Caco-2 (cell line): Measurements from ENCODE around the gene CISTR. TPM values are rescaled to one million over a fixed set of nuclear protein-coding genes. Genes with fewer than 3 reads are reported as not detected.

Experiments
- BruUV-seq: library from RNA; stranded (reverse); fragments of 400-500 nt; replicated peaks from 2 replicates; lab custom pipeline; 2021; lab: Mats Ljungman, UMichigan
- CTCF ChIA-PET: fragments of 300-600 bp; sonication (Branson Sonifier 250); formaldehyde crosslinking; loops from one replicate; lab custom pipeline; 2022; ENCODE audit warnings: antibody characterized with exemption; lab: Charles Lee
- POLR2A ChIA-PET: fragments of 300-600 bp; sonication (Branson Sonifier 250); formaldehyde crosslinking; loops from one replicate; lab custom pipeline; 2022; ENCODE audit warnings: antibody characterized with exemption; lab: Charles Lee
- DNase-seq, 2 experiments: peaks; one replicate each; pipeline versions ENCODE4 v3.0.0 to v3.0.0-alpha.2; 2020 to 2022
- H3K27me3 ChIP-seq: replicated peaks from 2 replicates; pipeline ENCODE4 v1.6.0; 2011; ENCODE audit warnings: low read length; ENCODE audit not compliant: control insufficient read depth, insufficient read depth
- H3K36me3 ChIP-seq: 2 replicates; pipeline ENCODE4 v1.5.1; 2011; ENCODE audit warnings: low read length; ENCODE audit not compliant: control insufficient read depth, insufficient read depth
- H3K4me1 ChIP-seq: fragments of 250-450 bp; sonication (Bioruptor Pico); 2 replicates; pipeline ENCODE4 v1.5.1; 2020; ENCODE audit warnings: mild to moderate bottlenecking
- H3K4me3 ChIP-seq: 2 replicates; pipeline ENCODE4 v1.5.1; 2011; ENCODE audit warnings: low read depth, mild to moderate bottlenecking, control low read depth, low read length
- H3K9me3 ChIP-seq: fragments of 250-450 bp; sonication (Bioruptor Pico); 2 replicates; pipeline ENCODE4 v1.5.1; 2020; ENCODE audit warnings: mild to moderate bottlenecking, moderate library complexity
- H3K27ac Mint-ChIP-seq: one replicate; pipeline ENCODE4 v1.8.0; 2022; ENCODE audit warnings: mixed read lengths; ENCODE audit not compliant: unreplicated experiment
- H3K27me3 Mint-ChIP-seq: one replicate; pipeline ENCODE4 v1.8.0; 2022; ENCODE audit warnings: mixed read lengths; ENCODE audit not compliant: insufficient read depth, unreplicated experiment
- H3K36me3 Mint-ChIP-seq: one replicate; pipeline ENCODE4 v1.8.0; 2022; ENCODE audit warnings: mild to moderate bottlenecking, mixed read lengths; ENCODE audit not compliant: insufficient read depth, unreplicated experiment
- H3K4me1 Mint-ChIP-seq: one replicate; pipeline ENCODE4 v1.8.0; 2022; ENCODE audit warnings: low read depth, mixed read lengths; ENCODE audit not compliant: unreplicated experiment
- H3K4me3 Mint-ChIP-seq: one replicate; pipeline ENCODE4 v1.8.0; 2022; ENCODE audit warnings: mild to moderate bottlenecking, moderate library complexity, mixed read lengths; ENCODE audit not compliant: unreplicated experiment
- H3K9me3 Mint-ChIP-seq: one replicate; pipeline ENCODE4 v1.8.0; 2022; ENCODE audit warnings: mixed read lengths; ENCODE audit not compliant: unreplicated experiment
- CTCF ChIP-seq, 2 experiments: fragments of 200-600 bp in 1 of 2; IDR thresholded peaks; 1 replicate in 1 of 2; 2 replicates in 1 of 2; pipeline versions ENCODE4 v1.5.1 to v1.8.0; 2011 to 2022; ENCODE audit warnings: antibody characterized with exemption in 1 of 2, control low read depth in 1 of 2, inconsistent platforms in 1 of 2, low read depth in 1 of 2, low read length in 1 of 2, mild to moderate bottlenecking in 1 of 2, moderate library complexity in 1 of 2; ENCODE audit not compliant: insufficient read depth in 1 of 2, severe bottlenecking in 1 of 2, unreplicated experiment in 1 of 2
- intact Hi-C: fragments of 100-400 bp; cut with micrococcal nuclease; formaldehyde crosslinking; loops from one replicate; pipeline ENCODE4 v1.10.0; 2022; ENCODE audit not compliant: unreplicated experiment
- total RNA-seq: library from RNA; stranded (reverse); gene quantifications from 2 replicates; pipeline ENCODE4 v1.2.3, GENCODE V29; 2022

The CISTR gene
- total RNA-seq, 1 experiment from 2014 or later, result not detected

DNA sequence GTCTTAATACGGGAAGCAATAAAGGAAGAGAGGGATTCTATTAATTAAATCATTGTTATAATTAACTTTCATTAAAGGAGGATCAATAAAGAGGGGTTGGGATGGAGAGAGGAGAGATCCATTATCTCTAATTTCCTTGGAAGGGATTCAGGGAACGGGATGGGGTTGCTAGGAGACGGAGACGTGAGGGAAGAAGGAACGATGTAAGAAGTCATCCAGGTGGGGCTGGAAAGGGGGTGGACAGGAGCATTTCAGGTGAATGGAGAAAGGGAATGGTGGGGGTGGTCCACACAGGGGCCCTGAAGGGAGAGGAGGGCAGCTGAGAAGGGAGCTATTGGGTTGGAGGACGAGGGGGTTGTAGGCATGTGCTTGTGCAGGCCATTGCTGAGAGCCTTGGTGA lies 41.7 kb downstream of the CISTR start:
- intact Hi-C loops, result no loop called here

GRCh38 chr12:53709671-53710070 lies 42.1 kb downstream of the CISTR start:
- no peaks in the 10 kb centered on the region; the same call in none of the 2 replicates for H3K27me3 ChIP-seq
- no peak overlapping the region for H3K27ac Mint-ChIP-seq
- ChIA-PET CTCF (interaction anchor here (0.9 kb wide), 1 partner anchor 48 kb away, joined by 4 read pairs; no protein-coding TSS in a partner anchor), POLR2A (no interaction called here)
- no peak overlapping the region for H3K4me3 Mint-ChIP-seq
- H3K36me3 Mint-ChIP-seq, result no peaks in the 10 kb centered on the region
- H3K4me1 ChIP-seq, result no peaks in the 10 kb centered on the region
- BruUV-seq, result no TSS peak
- H3K36me3 ChIP-seq, result no peaks in the 10 kb centered on the region
- no peaks in the 10 kb centered on the region for H3K4me1 Mint-ChIP-seq
- peaks cover 22% of the 10 kb centered on the region for H3K27me3 Mint-ChIP-seq
- H3K9me3 ChIP-seq, result no peaks in the 10 kb centered on the region
- no peak overlapping the region for H3K4me3 ChIP-seq
- intact Hi-C loops, result no loop called here
- TF ChIP-seq CTCF (IDR thresholded peaks at IDR 0.05; ENCODE audit: insufficient read depth in 1 of 2, low read depth in 1 of 2, low read length in 1 of 2, severe bottlenecking in 1 of 2, unreplicated experiment in 1 of 2), result no peak
- DNase-seq, result no peak
- H3K9me3 Mint-ChIP-seq, result no peaks in the 10 kb centered on the region

More for the DNA sequence above, 41.7 kb downstream of the CISTR start:
- Mint-ChIP-seq H3K4me1 (no peaks in the 10 kb centered on the region), H3K27me3 (peaks cover 22% of the 10 kb centered on the region), H3K9me3 (no peaks in the 10 kb centered on the region), H3K36me3 (no peaks in the 10 kb centered on the region), H3K4me3 (no peak overlapping the region), H3K27ac (no peak overlapping the region)
- no peaks in the 10 kb centered on the region; the same call in none of the 2 replicates for H3K27me3 ChIP-seq
- H3K4me1 ChIP-seq, result no peaks in the 10 kb centered on the region
- no peak overlapping the region for H3K4me3 ChIP-seq
- no peak for TF ChIP-seq CTCF (IDR thresholded peaks at IDR 0.05; ENCODE audit: insufficient read depth in 1 of 2, low read depth in 1 of 2, low read length in 1 of 2, severe bottlenecking in 1 of 2, unreplicated experiment in 1 of 2)
- ChIA-PET POLR2A (no interaction called here), CTCF (interaction anchor here (0.9 kb wide), 1 partner anchor 47 kb away, joined by 4 read pairs; no protein-coding TSS in a partner anchor)
- no peak for DNase-seq
- no TSS peak for BruUV-seq
- no peaks in the 10 kb centered on the region for H3K9me3 ChIP-seq
- H3K36me3 ChIP-seq, result no peaks in the 10 kb centered on the region

DNA sequence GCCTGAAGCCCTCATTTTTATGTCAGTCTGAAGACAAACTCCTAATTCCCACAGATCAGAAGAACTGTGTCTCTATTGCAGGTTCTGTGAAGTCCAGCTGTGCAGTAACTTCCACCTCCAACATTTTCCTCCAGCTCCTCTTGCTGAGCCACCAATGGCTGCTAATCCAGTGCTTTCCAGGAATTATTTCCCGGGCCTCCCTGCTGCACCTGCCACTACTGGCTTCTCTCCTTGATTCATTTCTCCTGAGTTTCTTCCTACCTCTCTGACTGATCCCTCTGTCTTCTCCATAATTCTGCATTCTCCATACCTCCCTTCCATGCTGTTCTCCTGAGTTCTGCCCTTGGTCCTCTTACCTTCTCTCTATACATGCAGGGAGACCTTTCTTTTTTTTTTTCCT lies 45.7 kb downstream of the CISTR start:
- Histone ChIP-seq H3K4me1 (no peaks in the 10 kb centered on the region), H3K4me3 (no peak overlapping the region), H3K27me3 (no peaks in the 10 kb centered on the region; the same call in none of the 2 replicates), H3K36me3 (no peaks in the 10 kb centered on the region), H3K9me3 (no peaks in the 10 kb centered on the region)
- Mint-ChIP-seq H3K4me1 (no peaks in the 10 kb centered on the region), H3K36me3 (no peaks in the 10 kb centered on the region), H3K27me3 (peaks cover 29% of the 10 kb centered on the region), H3K4me3 (no peak overlapping the region), H3K27ac (no peak overlapping the region), H3K9me3 (no peaks in the 10 kb centered on the region)
- intact Hi-C loops, result no loop called here
- POLR2A ChIA-PET, result no interaction called here
- DNase-seq, result no peak
- no peak for TF ChIP-seq CTCF (IDR thresholded peaks at IDR 0.05; ENCODE audit: insufficient read depth in 1 of 2, low read depth in 1 of 2, low read length in 1 of 2, severe bottlenecking in 1 of 2, unreplicated experiment in 1 of 2)
- CTCF ChIA-PET, result interaction anchor here (1.3 kb wide), 1 partner anchor 37 kb away, joined by 4 read pairs; no protein-coding TSS in a partner anchor
- BruUV-seq, result no TSS peak
